ENCODE measurements around the gene RARRES2. TPM values are rescaled to one million over a fixed set of nuclear protein-coding genes. Genes with fewer than 3 reads are reported as not detected.
"Not testable (repeated sequence)": the region's sequence is repeated elsewhere in the genome, so short reads cannot be mapped to it uniquely, and the experiment has no call there.

Gene RARRES2
- total RNA-seq, 2 donors from 2014 or later: not detected

GRCh38 chr7:150305903-150306284 lies 35.5 kb downstream of the RARRES2 start:
- H3K9me3 Mint-ChIP-seq; H3K4me3 Mint-ChIP-seq; H3K27ac Mint-ChIP-seq; H3K27me3 Mint-ChIP-seq; ATAC-seq; DNase-seq (ENCODE audit: low spot score); H3K36me3 Mint-ChIP-seq: not testable (repeated sequence)
- peaks cover 0 to 11% of the 10 kb centered on the region in 2 donors for H3K4me1 Mint-ChIP-seq (ENCODE audit: low read depth in 2 of 2)

GRCh38 chr7:150305259-150305902 lies 36.0 kb downstream of the RARRES2 start:
- H3K4me3 Mint-ChIP-seq; H3K9me3 Mint-ChIP-seq; DNase-seq (ENCODE audit: low spot score); H3K27me3 Mint-ChIP-seq; H3K36me3 Mint-ChIP-seq; H3K27ac Mint-ChIP-seq; ATAC-seq: not testable (repeated sequence)
- peaks cover 0 to 11% of the 10 kb centered on the region in 2 donors for H3K4me1 Mint-ChIP-seq (ENCODE audit: low read depth in 2 of 2)

- not testable (repeated sequence) for H3K9me3 Mint-ChIP-seq; DNase-seq (ENCODE audit: low spot score); H3K36me3 Mint-ChIP-seq; H3K27me3 Mint-ChIP-seq; H3K27ac Mint-ChIP-seq; H3K4me3 Mint-ChIP-seq; ATAC-seq
- peaks cover 0 to 11% of the 10 kb centered on the region in 2 donors for H3K4me1 Mint-ChIP-seq (ENCODE audit: low read depth in 2 of 2)
Measured at GRCh38 chr7:150304499-150305258, 36.8 kb downstream of the RARRES2 start.

GRCh38 chr7:150302908-150303310 lies 38.5 kb downstream of the RARRES2 start:
- H3K4me3 Mint-ChIP-seq; H3K36me3 Mint-ChIP-seq; H3K27ac Mint-ChIP-seq; H3K9me3 Mint-ChIP-seq; ATAC-seq; H3K27me3 Mint-ChIP-seq; DNase-seq (ENCODE audit: low spot score): not testable (repeated sequence)
- H3K4me1 Mint-ChIP-seq (ENCODE audit: low read depth in 2 of 2): peaks cover 0 to 11% of the 10 kb centered on the region in 2 donors

- ATAC-seq, H3K4me3 Mint-ChIP-seq, H3K27me3 Mint-ChIP-seq: not testable (repeated sequence)
Measured at GRCh38 chr7:150297978-150298377, 43.5 kb downstream of the RARRES2 start.

GRCh38 chr7:150296802-150297201 lies 44.6 kb downstream of the RARRES2 start:
- H3K27me3 Mint-ChIP-seq; ATAC-seq; H3K4me3 Mint-ChIP-seq; DNase-seq (ENCODE audit: low spot score); H3K36me3 Mint-ChIP-seq; H3K9me3 Mint-ChIP-seq; H3K4me1 Mint-ChIP-seq (ENCODE audit: low read depth in 2 of 2); H3K27ac Mint-ChIP-seq: not testable (repeated sequence)

More at GRCh38 chr7:150297978-150298377, 43.5 kb downstream of the RARRES2 start:
- DNase-seq (ENCODE audit: low spot score); H3K36me3 Mint-ChIP-seq; H3K4me1 Mint-ChIP-seq (ENCODE audit: low read depth in 2 of 2); H3K9me3 Mint-ChIP-seq; H3K27ac Mint-ChIP-seq: not testable (repeated sequence)

DNA sequence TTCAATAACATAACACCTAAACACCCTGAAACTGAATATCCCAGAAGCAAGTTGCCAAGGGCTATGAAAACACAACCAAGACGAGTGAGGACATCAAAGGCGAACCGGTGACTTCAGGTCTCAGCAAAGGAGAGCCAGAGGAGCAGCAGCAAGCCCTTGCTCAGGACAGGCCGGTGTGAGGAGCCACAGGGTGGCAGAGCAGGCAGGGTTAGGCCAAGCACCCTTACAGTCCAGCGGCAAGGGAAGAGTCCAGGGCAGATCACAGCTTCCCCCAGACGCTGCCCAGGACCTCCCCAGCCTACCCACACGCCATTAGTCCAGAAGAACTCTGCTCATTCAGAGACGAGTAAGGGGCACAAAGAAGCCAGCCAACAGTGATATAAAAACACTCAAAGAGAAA lies 45.8 kb downstream of the RARRES2 start:
- H3K4me3 Mint-ChIP-seq; H3K27ac Mint-ChIP-seq; H3K27me3 Mint-ChIP-seq; DNase-seq (ENCODE audit: low spot score); H3K4me1 Mint-ChIP-seq (ENCODE audit: low read depth in 2 of 2); ATAC-seq; H3K36me3 Mint-ChIP-seq; H3K9me3 Mint-ChIP-seq: not testable (repeated sequence)

DNA sequence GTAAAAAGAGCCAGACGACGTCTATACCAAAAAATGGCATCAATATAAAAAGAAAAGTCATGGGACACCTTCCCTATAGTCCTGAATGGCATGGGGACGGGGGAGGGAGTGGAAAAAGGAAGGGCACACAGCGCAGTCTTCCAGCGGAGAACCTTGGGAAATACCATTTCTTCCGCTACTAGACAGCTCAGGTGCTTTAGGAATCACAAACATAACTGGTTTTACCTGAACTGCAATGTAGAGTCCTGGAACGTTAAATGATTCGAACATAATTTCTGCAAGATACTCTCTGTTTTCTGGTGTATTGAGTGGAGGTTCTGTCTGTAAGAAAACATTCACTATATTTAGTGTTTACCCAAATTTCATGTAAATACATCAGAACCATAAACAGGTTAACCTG lies 46.4 kb downstream of the RARRES2 start:
- not testable (repeated sequence) for ATAC-seq; H3K27me3 Mint-ChIP-seq; H3K4me3 Mint-ChIP-seq; DNase-seq (ENCODE audit: low spot score); H3K36me3 Mint-ChIP-seq; H3K9me3 Mint-ChIP-seq; H3K4me1 Mint-ChIP-seq (ENCODE audit: low read depth in 2 of 2); H3K27ac Mint-ChIP-seq

DNA sequence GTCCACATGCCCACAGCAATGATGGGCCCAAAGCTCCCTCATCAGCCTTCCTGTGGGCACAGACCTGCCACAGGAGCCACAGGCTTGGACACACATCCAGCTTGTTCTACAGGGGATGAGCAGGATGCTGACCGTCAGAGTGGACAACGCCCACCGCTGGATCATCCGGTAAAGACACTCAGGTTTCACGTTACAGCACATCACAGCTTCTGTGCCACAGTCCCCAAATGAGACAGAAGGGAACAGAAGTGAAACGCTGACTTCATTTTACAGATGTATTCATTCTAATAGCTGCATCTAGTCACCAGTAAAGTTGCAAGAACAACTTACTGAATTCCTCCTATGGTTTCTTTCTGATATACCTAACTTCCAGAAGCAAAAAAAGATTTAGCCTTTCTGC lies 51.1 kb downstream of the RARRES2 start:
- ATAC-seq; H3K4me1 Mint-ChIP-seq (ENCODE audit: low read depth in 2 of 2): not testable (repeated sequence)

DNA sequence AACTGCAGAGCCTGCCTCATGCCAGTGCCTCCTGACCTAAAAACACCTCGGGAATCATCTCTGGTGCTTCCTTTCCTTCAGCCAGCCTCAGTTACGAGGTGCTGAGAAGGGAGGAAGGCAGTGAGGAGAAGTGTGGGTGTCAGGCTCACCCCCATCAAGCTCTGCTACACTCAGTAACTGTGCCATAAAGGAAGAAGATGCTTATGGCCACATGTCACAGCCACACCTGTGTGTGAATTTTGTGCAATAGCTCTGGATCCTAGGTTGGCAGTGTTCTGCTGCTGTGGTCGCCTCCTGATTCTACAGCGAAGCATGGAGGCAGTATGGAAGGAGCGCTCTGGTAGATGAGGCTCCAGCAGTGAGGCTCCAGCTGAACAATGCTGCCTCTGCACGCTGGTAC lies 52.6 kb downstream of the RARRES2 start:
- not testable (repeated sequence) for H3K9me3 Mint-ChIP-seq; DNase-seq (ENCODE audit: low spot score); H3K4me1 Mint-ChIP-seq (ENCODE audit: low read depth in 2 of 2); H3K27ac Mint-ChIP-seq; H3K4me3 Mint-ChIP-seq; H3K27me3 Mint-ChIP-seq; H3K36me3 Mint-ChIP-seq; ATAC-seq

More for the DNA sequence above, 51.1 kb downstream of the RARRES2 start:
- H3K4me3 Mint-ChIP-seq; H3K27me3 Mint-ChIP-seq; H3K9me3 Mint-ChIP-seq; DNase-seq (ENCODE audit: low spot score); H3K36me3 Mint-ChIP-seq; H3K27ac Mint-ChIP-seq: not testable (repeated sequence)

Other genes starting within 250 kb of the RARRES2 start
- gene LRRC61, start 18.3 kb downstream of the RARRES2 start, total RNA-seq: 10 to 100 TPM; 16.1 to 27.1 TPM
- gene ACTR3C, start 18.1 kb downstream of the RARRES2 start, total RNA-seq: 10 to 100 TPM in 1 of 2 donors, 1 to 10 TPM in 1; 2.9 to 12.6 TPM
- gene REPIN1, start 27.2 kb upstream of the RARRES2 start, total RNA-seq: 10 to 100 TPM; 53.9 to 84.2 TPM
- 1 to 10 TPM; 4.0 to 5.1 TPM for gene ZNF775, start 37.7 kb upstream of the RARRES2 start, total RNA-seq
- gene GIMAP8, start 109.0 kb upstream of the RARRES2 start, total RNA-seq: 10 to 100 TPM; 10.2 to 13.7 TPM
- 10 to 100 TPM; 50.5 to 60.4 TPM for gene GIMAP7, start 173.2 kb upstream of the RARRES2 start, total RNA-seq
- 100 to 1,000 TPM in 1 of 2 donors, 10 to 100 TPM in 1; 83.6 to 245 TPM for gene GIMAP4, start 225.8 kb upstream of the RARRES2 start, total RNA-seq